ENCODE data around the gene IL17REL. TPM values are rescaled to one million over a fixed set of nuclear protein-coding genes. Genes with fewer than 3 reads are reported as not detected.

IL17REL gene
- total RNA-seq, 4 donors from 2014 or later, result not detected

- TF ChIP-seq CTCF (IDR thresholded peaks at IDR 0.05), result no peak
- TF ChIP-seq POLR2A (IDR thresholded peaks at IDR 0.05), result no peak
- 62 to 66% methylated on average over 4 of the region's 4 CpGs for WGBS, 2 donors
- intact Hi-C loops (cut with DNase I), result no loop called here
These were observed 7.6 kb downstream of the IL17REL start for GRCh38 chr22:50004918-50005317.

GRCh38 chr22:50002791-50003190 lies 9.8 kb downstream of the IL17REL start:
- Histone ChIP-seq H3K9me3 (no peaks in the 10 kb centered on the region), H3K36me3 (no peaks in the 10 kb centered on the region), H3K27me3 (peaks cover 0 to 45% (median 0%) of the 10 kb centered on the region in 4 donors), H3K4me1 (peaks cover 0 to 7% (median 0%) of the 10 kb centered on the region in 3 donors), H3K27ac (no peak overlapping the region), H3K4me3 (no peak overlapping the region)
- 72 to 81% methylated on average over 7 of the region's 7 CpGs for WGBS, 2 donors
- intact Hi-C loops (cut with DNase I), result no loop called here
- no peak for DNase-seq
- TF ChIP-seq CTCF (IDR thresholded peaks at IDR 0.05) (no peak), POLR2A (IDR thresholded peaks at IDR 0.05) (no peak)

More at GRCh38 chr22:50004918-50005317, 7.6 kb downstream of the IL17REL start:
- H3K27ac ChIP-seq, result no peak overlapping the region
- H3K27me3 ChIP-seq, result peaks cover 0 to 47% (median 1%) of the 10 kb centered on the region in 4 donors
- no peak overlapping the region for H3K4me3 ChIP-seq
- DNase-seq, result no peak
- no peaks in the 10 kb centered on the region for H3K9me3 ChIP-seq
- peaks cover 0 to 4% (median 0%) of the 10 kb centered on the region in 3 donors for H3K4me1 ChIP-seq
- no peaks in the 10 kb centered on the region for H3K36me3 ChIP-seq

DNA sequence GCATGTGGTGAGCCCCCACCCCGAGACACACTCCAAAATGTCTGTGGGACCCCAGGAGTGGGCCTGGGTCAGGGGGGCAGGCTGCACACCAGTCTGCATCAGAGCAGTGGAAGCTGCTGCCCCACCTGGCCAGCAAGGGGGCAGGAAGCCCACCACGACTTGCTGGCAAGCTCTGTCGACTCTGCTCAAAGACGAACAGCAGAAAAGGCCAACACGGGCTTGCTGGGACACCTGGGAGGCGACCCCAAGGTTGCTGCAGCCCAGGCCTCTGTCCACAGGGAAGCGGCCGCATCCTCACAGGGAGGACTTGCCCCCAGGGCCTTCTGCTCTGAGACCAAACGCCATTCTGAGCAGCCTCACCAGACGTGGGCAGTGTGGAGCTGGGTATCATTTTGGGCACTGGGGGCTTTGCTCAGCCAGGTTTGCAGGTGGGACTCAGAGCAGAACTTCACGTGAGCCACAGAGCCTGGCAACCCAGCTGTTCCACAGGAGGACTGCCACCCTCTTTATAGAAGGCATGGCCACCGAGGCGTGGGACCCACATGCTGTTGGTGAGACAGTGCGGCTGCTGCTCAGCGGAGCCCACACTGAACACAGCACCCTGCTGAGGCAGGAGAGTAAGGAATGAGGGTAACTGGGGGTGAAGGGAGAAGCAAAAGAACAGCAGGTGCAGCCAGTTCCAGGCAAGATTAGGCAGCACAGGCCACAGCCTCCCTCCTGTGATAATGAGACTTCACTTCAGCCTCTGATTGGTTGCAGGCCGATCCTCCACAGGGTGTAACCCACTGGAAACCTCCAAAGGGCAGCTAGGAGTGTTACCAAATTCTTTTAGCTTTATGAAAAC lies 11.0 kb downstream of the IL17REL start:
- Histone ChIP-seq H3K4me1 (peaks cover 0 to 7% (median 0%) of the 10 kb centered on the region in 3 donors), H3K4me3 (no peak overlapping the region)
- 70 to 82% methylated on average over 2 of the region's 16 CpGs for WGBS, 2 donors

DNA sequence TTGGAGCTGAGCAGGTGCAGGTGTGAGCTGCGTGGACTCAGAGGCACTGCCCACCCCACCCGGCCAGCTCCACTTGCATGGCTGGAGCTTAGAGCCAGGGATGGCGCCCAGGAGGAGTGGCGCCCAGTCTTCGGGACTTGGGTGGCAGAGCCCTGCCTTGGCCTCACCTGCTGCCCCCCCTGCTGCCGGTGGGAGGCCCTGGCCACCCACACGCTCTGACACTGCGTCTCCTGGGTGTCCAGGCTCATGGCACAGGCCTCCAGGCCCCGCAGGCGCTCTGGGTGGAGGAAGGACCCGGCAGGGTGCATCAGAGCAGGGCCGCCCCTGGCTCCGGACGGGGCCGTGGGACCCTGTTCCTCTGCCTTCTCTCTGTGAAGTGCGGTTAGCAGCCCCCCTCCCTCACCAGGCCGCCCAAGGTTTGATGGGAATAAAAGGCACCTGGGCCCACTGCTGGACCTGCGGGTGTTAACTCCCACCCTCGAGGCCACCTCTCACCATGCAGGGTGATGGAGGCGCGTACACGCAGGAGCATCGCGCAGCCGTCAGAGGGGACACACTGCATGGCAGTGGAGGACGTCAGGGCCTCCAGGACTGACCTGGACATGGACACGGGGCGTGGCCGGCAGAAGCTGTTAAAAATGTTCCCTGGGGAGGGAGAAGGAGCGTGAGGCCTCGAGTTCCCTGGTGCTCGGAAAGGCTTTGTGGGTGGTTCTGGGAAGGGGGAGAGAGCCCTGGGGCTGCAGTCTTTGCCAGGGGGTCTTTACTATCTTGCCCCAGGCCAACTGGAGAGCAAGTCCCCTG lies 11.8 kb downstream of the IL17REL start:
- Histone ChIP-seq H3K9me3 (no peaks in the 10 kb centered on the region), H3K27me3 (peaks cover 0 to 44% (median 0%) of the 10 kb centered on the region in 4 donors), H3K4me3 (no peak overlapping the region), H3K36me3 (no peaks in the 10 kb centered on the region), H3K4me1 (peaks cover 0 to 7% (median 0%) of the 10 kb centered on the region in 3 donors), H3K27ac (no peak overlapping the region)
- intact Hi-C loops (cut with DNase I), result no loop called here
- DNase-seq, result no peak
- TF ChIP-seq POLR2A (IDR thresholded peaks at IDR 0.05), result no peak
- no peak for TF ChIP-seq CTCF (IDR thresholded peaks at IDR 0.05)
- 74 to 93% methylated on average over 8 to 18 of the region's 32 CpGs for WGBS, 2 donors

More for the DNA sequence above, 11.0 kb downstream of the IL17REL start:
- Histone ChIP-seq H3K36me3 (no peaks in the 10 kb centered on the region), H3K27me3 (peaks cover 0 to 43% (median 0%) of the 10 kb centered on the region in 4 donors), H3K27ac (no peak overlapping the region), H3K9me3 (no peaks in the 10 kb centered on the region)
- TF ChIP-seq POLR2A (IDR thresholded peaks at IDR 0.05) (no peak), CTCF (IDR thresholded peaks at IDR 0.05) (no peak)
- no peak for DNase-seq
- intact Hi-C loops (cut with DNase I), result no loop called here
